Testis (tissue), 2 donors: Measurements from ENCODE around the gene RASIP1.

Source experiments
- CTCF ChIP-seq, 3 experiments: fragments of 450-650 bp in 2 of 3; fragments of 200-600 bp in 1 of 3; sonication (generic) in 1 of 3; IDR thresholded peaks; one replicate each; pipeline ENCODE4 v1.5.1; 2016 to 2019; ENCODE audit warnings: antibody characterized with exemption in 3 of 3, mild to moderate bottlenecking in 2 of 3, moderate library complexity in 1 of 3
- POLR2A ChIP-seq: fragments of 450-650 bp; IDR thresholded peaks from one replicate; pipeline ENCODE4 v1.6.1; 2017; ENCODE audit warnings: antibody characterized with exemption, mild to moderate bottlenecking, moderate library complexity

GRCh38 chr19:48715681-48716171 is 24.7 kb downstream of the RASIP1 start:
- TF ChIP-seq POLR2A, result no peak
- TF ChIP-seq CTCF (IDR thresholded peaks at IDR 0.05), result no peak
